ENCODE results near the gene FAN1. TPM values are rescaled to one million over a fixed set of nuclear protein-coding genes. Genes with fewer than 3 reads are reported as not detected.

Gene FAN1
- total and polyA plus RNA-seq, 9 of the 15 experiments (the other 6 are each of a cell fraction or from before 2014, with no cell fraction given) = 1.5 to 16.8 (median 12.0) TPM

DNA sequence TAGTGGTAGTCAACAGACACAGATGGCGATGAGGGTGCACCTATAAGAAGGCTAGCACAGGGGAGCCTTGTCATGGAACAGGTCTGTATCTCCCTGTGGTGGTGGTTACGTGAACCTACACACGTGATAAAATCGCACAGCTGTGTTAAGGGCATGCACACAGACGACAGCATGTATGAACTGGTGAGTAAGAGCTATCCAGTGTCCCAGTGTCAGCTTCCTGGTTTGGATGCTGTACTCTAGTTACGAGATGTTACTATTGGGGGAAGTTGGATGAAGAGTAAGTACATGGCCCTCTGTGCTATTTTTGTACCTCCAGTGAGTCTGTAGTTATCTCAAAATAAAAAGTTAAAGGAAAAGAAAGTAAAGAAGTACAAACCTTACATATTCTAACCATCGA, 49.5 kb downstream of the FAN1 start (continued):
- TF ChIP-seq, protein P1, sequence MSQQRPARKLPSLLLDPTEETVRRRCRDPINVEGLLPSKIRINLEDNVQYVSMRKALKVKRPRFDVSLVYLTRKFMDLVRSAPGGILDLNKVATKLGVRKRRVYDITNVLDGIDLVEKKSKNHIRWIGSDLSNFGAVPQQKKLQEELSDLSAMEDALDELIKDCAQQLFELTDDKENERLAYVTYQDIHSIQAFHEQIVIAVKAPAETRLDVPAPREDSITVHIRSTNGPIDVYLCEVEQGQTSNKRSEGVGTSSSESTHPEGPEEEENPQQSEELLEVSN (IDR thresholded peaks at IDR 0.05; ENCODE audit: borderline replicate concordance in 1 of 2, extremely low read depth in 1 of 2, insufficient read depth in 1 of 2, insufficient read length in 1 of 2, low read depth in 1 of 2, low read length in 1 of 2, poor library complexity in 1 of 2, severe bottlenecking in 1 of 2) = no peak
- TF ChIP-seq ZNF644 (tag; IDR thresholded peaks at IDR 0.05; ENCODE audit: low read depth) (no peak), TCF3 (CRISPR knock-in tag; IDR thresholded peaks at IDR 0.05) (no peak), ZNF583 (CRISPR knock-in tag; IDR thresholded peaks at IDR 0.05) (no peak), SFPQ (IDR thresholded peaks at IDR 0.05; ENCODE audit: low read depth, low read length) (no peak)

- no peak overlapping the region; the same call in 1 of the 2 replicates for H2AFZ ChIP-seq (ENCODE audit: low read depth, low read length)
- H3K27me3 ChIP-seq (ENCODE audit: control insufficient read depth in 2 of 2, insufficient read depth in 2 of 2, low read length in 2 of 2) = no peaks in the 10 kb centered on the region
- peaks cover 4 to 9% of the 10 kb centered on the region in 2 experiments; a peak in 4 of 5 replicates for H3K4me1 ChIP-seq (replicated peaks in 1 of 2; ENCODE audit: control insufficient read depth in 2 of 2, insufficient read depth in 2 of 2, low read length in 2 of 2)
- H3K9me1 ChIP-seq (ENCODE audit: control insufficient read depth, insufficient read depth, low read length) = no peaks in the 10 kb centered on the region
- intact Hi-C loops (cut with micrococcal nuclease) (no loop called here), in situ Hi-C loops (cut with MboI) (no loop called here)
- H3K79me2 ChIP-seq (ENCODE audit: control insufficient read depth, insufficient read depth, low read length) = no peaks in the 10 kb centered on the region
- WGBS (ENCODE audit: insufficient coverage, low coverage, missing lambda C conversion rate) = 38% methylated on average over 7 of the region's 7 CpGs
- BruUV-seq (replicated peaks) = no TSS peak
- H3K36me3 ChIP-seq (ENCODE audit: control insufficient read depth, insufficient read depth, low read length) = peaks cover 43% of the 10 kb centered on the region
- FAIRE-seq (peak; percentile 89), ATAC-seq (peak; percentile 100), DNase-seq (ENCODE audit: extremely low read depth in 1 of 4, low spot score in 3 of 4) (peak; percentile 71 to 81 (median 78))
- H3K27ac ChIP-seq (ENCODE audit: extremely low read depth, low read depth, low read length) = no peak overlapping the region; the same call in 2 of the 3 replicates
- no peak overlapping the region for H3K9ac ChIP-seq (ENCODE audit: insufficient read depth in 1 of 2, low read depth in 2 of 2, low read length in 2 of 2)
- no peaks in the 10 kb centered on the region for H3K9me3 ChIP-seq (replicated peaks; ENCODE audit: control insufficient read depth, insufficient read depth, low read depth, low read length)
- H4K20me1 ChIP-seq (replicated peaks; ENCODE audit: control insufficient read depth, insufficient read depth, low read length) = no peaks in the 10 kb centered on the region
- CTCF ChIA-PET (ENCODE audit: low intra/inter-chr PET ratio) = no interaction called here
- POLR2A ChIA-PET = no interaction called here
- no peak overlapping the region for H3K4me2 ChIP-seq (ENCODE audit: insufficient read depth, low read length)
- no peak overlapping the region for H3K4me3 ChIP-seq
- TF ChIP-seq, protein P2, sequence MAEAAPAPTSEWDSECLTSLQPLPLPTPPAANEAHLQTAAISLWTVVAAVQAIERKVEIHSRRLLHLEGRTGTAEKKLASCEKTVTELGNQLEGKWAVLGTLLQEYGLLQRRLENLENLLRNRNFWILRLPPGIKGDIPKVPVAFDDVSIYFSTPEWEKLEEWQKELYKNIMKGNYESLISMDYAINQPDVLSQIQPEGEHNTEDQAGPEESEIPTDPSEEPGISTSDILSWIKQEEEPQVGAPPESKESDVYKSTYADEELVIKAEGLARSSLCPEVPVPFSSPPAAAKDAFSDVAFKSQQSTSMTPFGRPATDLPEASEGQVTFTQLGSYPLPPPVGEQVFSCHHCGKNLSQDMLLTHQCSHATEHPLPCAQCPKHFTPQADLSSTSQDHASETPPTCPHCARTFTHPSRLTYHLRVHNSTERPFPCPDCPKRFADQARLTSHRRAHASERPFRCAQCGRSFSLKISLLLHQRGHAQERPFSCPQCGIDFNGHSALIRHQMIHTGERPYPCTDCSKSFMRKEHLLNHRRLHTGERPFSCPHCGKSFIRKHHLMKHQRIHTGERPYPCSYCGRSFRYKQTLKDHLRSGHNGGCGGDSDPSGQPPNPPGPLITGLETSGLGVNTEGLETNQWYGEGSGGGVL (CRISPR knock-in tag; IDR thresholded peaks at IDR 0.05) = no peak
- TF ChIP-seq ARID3A (IDR thresholded peaks at IDR 0.05; ENCODE audit: borderline replicate concordance, low read depth, low read length) (no peak), DNMT1 (IDR thresholded peaks at IDR 0.05) (no peak), MAFK (IDR thresholded peaks at IDR 0.05; ENCODE audit: low read length) (peak; percentile 58; the same call in 1 of the 2 replicates), ZEB2 (IDR thresholded peaks at IDR 0.05) (no peak), VEZF1 (CRISPR knock-in tag; IDR thresholded peaks at IDR 0.05) (peak; percentile 43; the same call in 1 of the 2 replicates)
These were observed 50.1 kb downstream of the FAN1 start for GRCh38 chr15:30953731-30954378.
